Right renal cortex interstitium (tissue), 3 donors: ENCODE measurements around the gene PAFAH2. TPM values are rescaled to one million over a fixed set of nuclear protein-coding genes. Genes with fewer than 3 reads are reported as not detected.

Source experiments
- DNase-seq, 3 donors: peaks; one replicate each; pipeline ENCODE4 v3.0.0-alpha.2; 2013; ENCODE audit warnings: low read depth in 3 of 3, low spot score in 2 of 3
- polyA plus RNA-seq, 3 donors: library from polyadenylated mRNA; unstranded; fragments of 120-200 nt; gene quantifications; one replicate each; pipeline ENCODE4 v1.2.1, GENCODE V29; 2013; ENCODE audit not compliant: insufficient read length in 3 of 3

PAFAH2 gene
- polyA plus RNA-seq, 3 donors: 18.8 to 22.9 (median 22.3) TPM

- no peak for DNase-seq
Measured at GRCh38 chr1:26015358-26015757, 17.5 kb upstream of the PAFAH2 start.

- DNase-seq: no peak
Measured at GRCh38 chr1:26014179-26014578, 16.3 kb upstream of the PAFAH2 start.

GRCh38 chr1:26012864-26013263 lies 15.0 kb upstream of the PAFAH2 start:
- DNase-seq: no peak

- DNase-seq: no peak
Measured at GRCh38 chr1:26010825-26011224, 13.0 kb upstream of the PAFAH2 start.

GRCh38 chr1:26009796-26010447 lies 12.1 kb upstream of the PAFAH2 start:
- DNase-seq: no peak

- DNase-seq: no peak
Measured at GRCh38 chr1:26006710-26007109, 8.8 kb upstream of the PAFAH2 start.

GRCh38 chr1:26005434-26006105 lies 7.7 kb upstream of the PAFAH2 start:
- no peak for DNase-seq

- no peak for DNase-seq
Measured at GRCh38 chr1:26003756-26004155, 5.9 kb upstream of the PAFAH2 start.

GRCh38 chr1:26003262-26003661 lies 5.4 kb upstream of the PAFAH2 start:
- no peak for DNase-seq

GRCh38 chr1:25999041-25999800 lies 1.4 kb upstream of the PAFAH2 start:
- DNase-seq: no peak

GRCh38 chr1:25996966-25997827 lies 666 bp downstream of the PAFAH2 start:
- DNase-seq: peak in 1 of 3 donors; percentile 17

GRCh38 chr1:25994402-25995150 lies 3.3 kb downstream of the PAFAH2 start:
- no peak for DNase-seq

- DNase-seq: no peak
Measured at GRCh38 chr1:25993197-25993951, 4.5 kb downstream of the PAFAH2 start.

GRCh38 chr1:25992689-25993171 lies 5.1 kb downstream of the PAFAH2 start:
- no peak for DNase-seq

GRCh38 chr1:25991937-25992688 lies 5.8 kb downstream of the PAFAH2 start:
- no peak for DNase-seq

- no peak for DNase-seq
Measured at GRCh38 chr1:25990702-25991395, 7.0 kb downstream of the PAFAH2 start.

GRCh38 chr1:25990251-25990650 lies 7.6 kb downstream of the PAFAH2 start:
- DNase-seq: no peak
